GM18909 (cell line): ENCODE data around the gene UTS2R.

ENCODE experiments used
- ATAC-seq: cut with Tn5 transposase; IDR thresholded peaks from one replicate; pipeline ENCODE4 v1.9.1; 2021; ENCODE audit warnings: mild to moderate bottlenecking; ENCODE audit not compliant: unreplicated experiment, poor library complexity

The UTS2R gene

DNA sequence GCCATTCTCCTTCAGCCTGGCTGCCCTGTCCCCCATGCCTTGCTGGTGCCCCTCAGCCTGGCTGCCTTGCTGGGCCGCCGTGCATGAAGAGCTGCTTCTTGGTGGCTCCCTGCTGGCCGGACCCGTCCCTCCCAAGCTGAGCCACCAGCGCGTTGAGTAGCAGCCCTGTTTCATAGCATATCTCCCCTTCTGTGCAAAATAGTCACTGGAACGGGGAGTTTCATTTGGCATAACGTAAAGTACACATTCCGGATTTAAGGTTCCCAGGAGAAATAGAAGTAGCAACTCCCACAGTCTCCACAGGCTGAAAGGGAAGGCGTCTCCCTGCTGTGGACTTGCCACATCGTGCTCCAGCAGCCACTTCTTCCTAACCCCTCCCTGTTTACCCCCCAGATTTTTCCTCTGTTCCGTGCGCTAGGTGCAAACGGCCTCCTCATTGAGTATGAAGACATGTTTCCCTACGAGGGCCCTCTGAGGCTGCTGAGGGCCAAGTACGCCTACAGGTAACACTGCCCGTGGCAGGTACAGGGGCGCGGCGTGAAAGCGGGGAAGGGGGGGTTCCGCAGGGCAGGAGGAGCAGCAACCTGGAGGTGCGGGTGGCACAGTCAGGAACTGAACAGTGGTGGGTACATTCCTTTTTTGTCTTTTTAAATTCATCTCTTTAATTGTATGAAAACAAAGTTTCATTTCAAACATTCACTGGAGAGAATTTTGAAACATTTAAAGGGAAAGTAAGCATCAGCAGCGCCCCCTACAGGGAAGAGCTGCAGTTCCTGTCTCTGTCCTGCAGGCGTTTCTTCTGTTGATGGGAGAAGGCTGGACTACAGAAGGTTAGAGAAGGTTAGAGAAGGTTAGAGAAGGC lies 52.7 kb downstream of the UTS2R start:
- ATAC-seq, result no peak

DNA sequence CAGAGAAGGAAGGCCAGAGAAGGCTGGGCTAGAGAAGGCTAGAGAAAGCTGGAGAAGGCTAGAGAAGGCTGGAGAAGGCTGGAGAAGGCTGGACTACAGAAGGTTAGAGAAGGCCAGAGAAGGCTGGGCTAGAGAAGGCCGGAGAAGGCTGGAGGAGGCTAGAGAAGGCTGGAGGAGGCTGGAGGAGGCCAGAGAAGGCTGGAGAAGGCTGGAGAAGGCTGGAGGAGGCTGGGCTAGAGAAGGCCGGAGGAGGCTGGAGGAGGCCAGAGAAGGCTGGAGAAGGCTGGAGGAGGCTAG lies 53.2 kb downstream of the UTS2R start:
- ATAC-seq, result no peak
